Measurements from ENCODE around the gene CALB2.

The CALB2 gene

DNA sequence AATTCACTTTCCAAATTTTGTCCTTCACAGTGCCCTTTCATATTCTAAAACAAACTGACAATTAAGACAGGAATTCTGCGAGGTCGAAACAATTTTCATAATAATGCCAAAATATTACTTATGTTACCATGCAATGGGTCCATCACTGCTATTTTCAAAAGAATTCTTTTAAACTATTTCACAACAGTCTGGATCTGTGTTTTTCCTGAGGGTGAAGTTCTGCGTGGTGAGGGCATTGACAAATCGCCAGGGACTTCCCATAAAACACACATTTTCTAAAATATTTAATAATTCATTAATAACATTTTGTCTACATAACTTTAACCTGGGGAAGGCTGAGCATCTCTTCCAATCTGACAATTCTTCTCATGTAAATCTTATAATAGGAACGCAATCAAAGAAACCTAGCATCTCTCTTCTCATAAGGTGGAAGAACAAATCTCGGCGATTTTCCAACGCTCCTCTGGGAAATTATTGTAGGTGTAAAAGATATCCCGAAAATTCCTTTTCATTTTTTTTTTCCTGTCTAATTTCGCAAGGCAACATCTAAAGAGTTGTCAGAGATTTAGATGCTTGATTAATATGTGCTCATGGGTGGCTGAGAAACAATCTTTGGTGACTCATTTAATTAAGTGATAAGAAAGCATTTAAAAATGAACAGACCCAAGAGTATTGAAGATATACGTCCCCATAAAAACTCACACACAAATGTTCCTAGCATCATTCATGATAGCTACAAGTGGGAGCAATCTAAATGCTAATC is 41.5 kb downstream of the CALB2 start:
- no peak for DNase-seq

DNA sequence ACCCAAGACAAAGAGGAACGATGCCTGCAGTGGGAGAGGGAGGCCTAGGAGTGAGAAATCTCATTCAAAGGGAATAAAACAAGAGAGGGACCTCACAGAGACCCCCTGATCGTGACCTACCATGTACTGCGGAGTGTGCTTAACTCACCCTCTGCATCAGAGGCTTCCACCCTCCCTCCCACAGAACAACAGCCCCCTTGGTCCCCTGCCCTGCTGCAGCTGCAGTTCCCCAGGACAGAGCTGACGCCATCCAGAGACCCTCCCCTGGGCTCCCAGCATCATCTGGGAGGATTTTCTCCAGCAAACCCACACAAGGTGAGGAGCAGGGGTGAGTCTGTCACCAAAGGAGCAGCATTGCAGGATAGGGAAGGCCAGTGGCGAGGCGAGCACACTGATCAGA is 43.5 kb downstream of the CALB2 start:
- no peak for DNase-seq

DNA sequence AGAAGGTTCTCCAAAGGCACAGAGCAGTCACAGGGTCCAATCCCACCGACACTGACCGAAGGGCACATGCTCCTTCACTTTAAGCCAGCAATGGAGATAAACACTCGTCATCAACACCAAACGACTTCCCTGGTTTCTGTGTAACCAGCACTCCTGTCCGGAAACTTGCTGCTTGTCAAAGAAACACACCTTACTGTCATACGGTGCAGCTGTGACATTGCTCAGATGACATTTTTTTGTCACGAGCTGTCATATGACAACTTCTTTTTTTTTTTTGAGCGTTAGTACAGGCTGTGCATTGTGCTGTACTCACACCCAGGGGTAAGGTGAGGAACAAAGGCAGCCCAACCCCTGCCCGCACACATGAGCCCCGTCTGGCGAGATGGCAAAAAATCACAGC is 44.2 kb downstream of the CALB2 start:
- no peak for DNase-seq

GRCh38 chr16:71404364-71404763 is 45.8 kb downstream of the CALB2 start:
- no peak for DNase-seq

- no peak for DNase-seq
These were observed 47.8 kb downstream of the CALB2 start for GRCh38 chr16:71406316-71406715.

GRCh38 chr16:71406724-71407123 is 48.2 kb downstream of the CALB2 start:
- DNase-seq: no peak

DNA sequence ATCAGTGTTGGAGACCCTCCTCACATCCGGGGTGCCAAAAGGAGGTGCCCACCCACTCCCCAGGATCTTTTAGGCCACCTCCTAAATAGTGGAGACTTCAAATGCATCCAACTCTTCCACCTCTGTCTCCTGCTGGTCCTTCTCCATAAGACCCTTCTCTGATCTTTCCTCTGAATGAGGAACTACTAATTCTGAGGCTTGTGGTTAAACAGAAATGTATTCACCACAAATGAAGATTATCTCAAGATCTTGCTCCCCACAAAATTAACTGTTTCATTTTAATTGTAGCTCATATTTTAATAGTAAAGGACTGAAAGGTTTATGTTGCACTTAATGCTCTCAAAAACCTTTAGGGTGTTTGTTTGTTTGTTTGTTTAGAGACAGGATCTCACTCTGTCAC is 49.2 kb downstream of the CALB2 start:
- no peak for DNase-seq

DNA sequence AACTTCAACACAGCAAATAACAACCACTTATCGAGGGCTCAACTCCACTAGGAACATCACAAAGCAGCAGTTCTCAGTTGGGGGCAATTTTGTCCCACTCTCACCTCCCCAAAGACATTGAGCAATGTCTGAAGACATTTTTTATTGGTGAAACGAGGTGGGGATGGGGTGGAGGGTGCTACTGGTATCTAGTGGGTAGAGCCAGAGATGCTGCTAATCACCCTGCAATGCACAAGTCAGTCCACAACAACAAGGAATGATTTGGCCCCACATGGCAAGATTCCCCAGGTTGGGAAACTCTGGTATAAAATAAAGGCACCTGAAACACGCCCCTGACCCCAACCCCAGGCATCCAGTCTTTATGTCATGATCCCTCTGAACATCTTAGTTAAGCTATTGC is 50.0 kb downstream of the CALB2 start:
- no peak for DNase-seq

DNA sequence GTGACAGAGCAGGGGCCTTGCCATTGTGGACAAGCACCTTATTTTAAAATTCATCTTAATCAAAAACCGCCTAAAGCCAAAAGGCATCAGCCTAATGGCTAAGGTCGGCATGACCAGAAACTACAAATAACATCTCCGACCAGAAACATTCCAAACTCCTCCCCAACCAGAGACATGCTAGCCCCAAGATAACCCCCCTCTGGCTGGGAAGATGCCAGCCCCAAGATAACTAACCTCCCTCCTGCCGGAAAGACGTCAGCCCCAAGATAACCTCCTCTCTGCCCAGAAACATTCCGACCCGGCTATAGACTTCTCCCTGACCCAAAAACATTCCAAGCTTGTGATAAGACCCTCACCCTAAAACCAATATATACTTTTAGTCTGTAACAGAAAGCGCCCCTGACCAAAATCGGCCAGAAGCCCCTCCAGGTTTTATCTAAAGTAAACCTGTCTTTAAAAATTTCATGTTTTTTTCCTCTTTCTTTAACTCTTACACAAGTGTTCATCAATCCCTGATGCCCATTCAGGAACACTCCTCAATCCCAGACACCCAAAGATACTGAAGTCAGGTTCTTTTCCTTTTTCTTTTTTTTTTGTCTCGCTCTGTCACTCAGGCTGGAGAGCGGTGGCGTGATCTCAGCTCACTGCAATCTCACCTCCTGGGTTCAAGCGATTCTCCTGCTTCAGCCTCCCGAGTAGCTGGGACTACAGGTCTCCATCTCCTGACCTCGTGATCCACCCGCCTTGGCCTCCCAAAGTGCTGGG is 50.7 kb downstream of the CALB2 start:
- DNase-seq: no peak

- DNase-seq: no peak
These were observed 51.6 kb downstream of the CALB2 start for GRCh38 chr16:71410146-71410545.

DNA sequence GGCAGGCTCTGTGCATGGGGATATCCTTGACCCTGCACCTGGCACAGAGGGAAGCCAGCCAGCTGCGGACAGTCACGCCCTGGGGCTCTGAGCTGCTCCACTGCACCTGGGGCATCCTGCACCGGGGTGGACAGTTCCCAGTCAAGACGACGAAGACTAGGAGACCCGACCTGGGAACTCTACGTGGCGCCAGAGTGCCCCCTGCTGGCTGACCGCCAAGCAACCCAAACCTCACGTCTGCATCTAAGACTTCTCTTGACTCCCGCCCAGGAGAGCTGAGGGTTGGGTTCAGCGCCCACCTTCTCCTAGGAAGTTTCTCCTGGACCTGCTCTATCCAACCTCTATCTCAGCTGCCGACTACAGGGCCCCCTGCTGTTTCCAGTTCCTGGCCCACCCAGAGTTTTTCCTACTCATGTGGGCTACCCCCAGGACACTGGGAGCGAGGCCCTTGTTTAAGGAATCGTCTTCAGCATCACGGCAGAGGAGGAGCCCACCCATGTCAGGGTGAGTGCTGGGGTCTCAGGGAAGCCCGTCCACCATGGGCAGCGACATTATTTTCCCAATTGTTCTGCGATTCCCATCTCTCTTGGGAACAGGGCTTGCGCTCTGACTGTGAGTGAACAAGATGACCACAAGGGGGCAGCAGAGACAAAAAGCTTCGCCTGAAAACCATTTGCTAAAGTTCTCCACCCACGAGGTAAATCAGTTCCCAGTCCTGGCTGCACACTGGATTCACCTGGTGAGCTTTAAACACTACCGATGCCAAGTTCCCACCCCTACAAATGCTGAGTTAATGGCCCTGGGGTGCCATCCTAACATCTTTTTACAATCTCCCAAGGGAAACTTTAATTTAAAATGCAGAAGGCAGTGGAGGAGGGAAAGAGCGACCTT is 54.0 kb downstream of the CALB2 start:
- peak; percentile 14 to 49 (median 42) for DNase-seq

- no peak for DNase-seq
These were observed 54.8 kb downstream of the CALB2 start for GRCh38 chr16:71413341-71413740.

DNA sequence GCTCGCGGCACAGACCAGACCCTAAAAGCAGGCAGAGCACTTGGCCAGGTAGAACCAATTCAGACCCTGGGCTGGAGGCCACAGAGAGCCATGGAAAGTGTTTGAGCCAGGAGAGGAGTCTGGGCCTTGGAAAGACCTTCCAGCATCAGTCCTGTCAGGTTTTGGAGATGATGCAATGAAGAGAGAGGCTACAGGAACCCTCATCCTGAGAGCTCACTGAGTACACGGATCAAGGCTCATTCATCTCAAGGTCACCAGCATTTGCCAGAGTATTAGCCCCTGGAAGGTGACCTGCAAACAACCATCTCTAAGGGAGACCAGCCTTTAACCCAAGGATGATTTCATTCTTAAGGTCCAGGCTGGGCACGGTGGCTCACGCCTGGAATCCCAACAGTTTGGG is 55.5 kb downstream of the CALB2 start:
- no peak for DNase-seq

DNA sequence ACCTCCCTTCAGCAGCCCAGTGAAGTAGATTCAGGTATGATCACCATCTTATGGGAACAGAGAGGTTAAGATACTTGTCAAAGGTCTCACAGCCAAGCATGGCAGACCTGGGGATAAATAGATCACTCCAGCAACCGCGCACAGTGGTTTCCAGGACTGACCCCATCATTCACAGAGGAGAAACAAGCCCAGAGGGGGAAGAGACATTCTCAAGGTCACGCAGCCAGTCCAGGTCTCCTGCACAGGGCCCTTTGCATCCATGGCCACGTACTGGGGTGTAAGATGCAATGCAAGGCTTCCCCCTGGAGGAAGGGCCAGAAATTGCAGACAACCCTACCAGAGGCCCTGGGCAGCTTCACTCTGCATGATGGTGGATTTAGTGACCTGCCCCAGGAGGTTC is 63.4 kb downstream of the CALB2 start:
- DNase-seq: peak in 1 of 4 experiments; percentile 6

- DNase-seq: no peak
These were observed 64.5 kb downstream of the CALB2 start for GRCh38 chr16:71423016-71423415.

- DNase-seq: no peak
These were observed 65.3 kb downstream of the CALB2 start for GRCh38 chr16:71423865-71424264.

DNA sequence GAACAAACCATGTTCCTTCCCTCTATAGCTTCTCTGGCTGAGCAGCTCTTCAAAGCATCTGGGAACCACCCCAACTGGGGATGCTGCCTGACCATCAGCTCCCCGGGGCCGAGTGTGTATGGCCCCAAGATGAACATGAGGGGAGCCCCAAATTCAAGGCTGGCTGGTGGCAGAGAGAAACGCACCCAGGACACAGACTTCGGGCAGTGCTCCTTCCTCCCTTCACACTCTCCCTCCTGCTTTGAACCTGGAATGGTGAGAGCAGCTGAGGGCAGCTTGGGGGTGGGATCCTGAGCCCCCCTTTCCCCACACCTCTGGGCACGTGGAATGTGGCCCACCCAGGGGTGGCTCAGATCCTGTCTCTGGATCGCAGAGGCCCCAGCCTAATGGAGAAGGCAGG is 66.1 kb downstream of the CALB2 start:
- DNase-seq: no peak

DNA sequence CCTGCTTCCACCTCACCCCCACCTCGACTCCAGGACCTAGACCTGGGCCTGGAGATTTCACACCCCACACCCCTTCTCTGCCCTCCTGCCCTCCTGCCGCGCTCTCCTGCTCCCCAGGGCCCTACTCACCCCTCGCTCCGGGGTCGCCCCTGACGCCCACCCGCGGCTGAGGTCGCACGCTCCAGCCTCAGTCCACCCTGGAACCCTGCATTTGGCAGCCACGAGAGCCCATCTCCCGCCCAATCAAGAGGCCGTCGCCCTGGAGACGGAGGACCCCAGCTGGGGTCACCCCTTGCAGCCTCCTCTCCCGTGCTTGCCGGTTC is 67.2 kb downstream of the CALB2 start:
- DNase-seq: no peak

DNA sequence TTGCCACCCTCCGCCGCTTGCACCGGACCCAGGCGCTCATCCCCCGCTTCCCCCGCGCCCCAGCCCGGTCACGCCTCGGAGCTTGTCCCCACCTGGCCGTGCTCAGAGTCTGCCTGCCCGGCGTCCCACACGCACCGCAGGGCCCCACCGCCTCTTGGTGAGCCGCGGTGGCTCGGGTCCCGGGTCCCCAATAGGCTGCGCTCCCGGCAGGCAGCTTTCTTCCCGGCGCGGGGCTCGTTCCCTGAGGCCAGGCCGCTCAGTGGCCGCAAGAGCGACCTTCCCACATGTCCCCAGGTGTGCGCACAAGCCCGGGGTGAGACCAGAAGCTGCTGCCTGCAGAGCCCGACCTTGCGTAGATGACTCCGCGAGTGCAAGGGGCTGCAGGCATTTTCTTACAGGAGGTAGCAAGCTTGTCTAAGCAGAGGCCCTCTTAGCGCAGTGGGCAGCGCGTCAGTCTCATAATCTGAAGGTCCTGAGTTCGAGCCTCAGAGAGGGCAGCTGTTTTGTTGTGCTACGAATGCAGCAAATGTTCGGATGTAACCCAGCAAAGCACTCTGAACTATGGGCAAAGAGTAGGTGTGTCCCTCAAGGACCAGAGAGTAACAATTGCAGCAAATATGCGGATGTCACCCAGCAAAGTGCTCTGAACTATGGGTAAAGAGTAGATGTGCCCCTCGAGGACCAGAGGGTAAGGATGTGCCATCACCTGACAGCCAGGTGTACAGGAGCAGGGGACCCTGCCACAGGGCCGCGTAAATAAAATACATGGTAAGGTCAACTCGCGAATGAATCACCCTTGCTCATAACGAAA is 67.8 kb downstream of the CALB2 start:
- DNase-seq: no peak

DNA sequence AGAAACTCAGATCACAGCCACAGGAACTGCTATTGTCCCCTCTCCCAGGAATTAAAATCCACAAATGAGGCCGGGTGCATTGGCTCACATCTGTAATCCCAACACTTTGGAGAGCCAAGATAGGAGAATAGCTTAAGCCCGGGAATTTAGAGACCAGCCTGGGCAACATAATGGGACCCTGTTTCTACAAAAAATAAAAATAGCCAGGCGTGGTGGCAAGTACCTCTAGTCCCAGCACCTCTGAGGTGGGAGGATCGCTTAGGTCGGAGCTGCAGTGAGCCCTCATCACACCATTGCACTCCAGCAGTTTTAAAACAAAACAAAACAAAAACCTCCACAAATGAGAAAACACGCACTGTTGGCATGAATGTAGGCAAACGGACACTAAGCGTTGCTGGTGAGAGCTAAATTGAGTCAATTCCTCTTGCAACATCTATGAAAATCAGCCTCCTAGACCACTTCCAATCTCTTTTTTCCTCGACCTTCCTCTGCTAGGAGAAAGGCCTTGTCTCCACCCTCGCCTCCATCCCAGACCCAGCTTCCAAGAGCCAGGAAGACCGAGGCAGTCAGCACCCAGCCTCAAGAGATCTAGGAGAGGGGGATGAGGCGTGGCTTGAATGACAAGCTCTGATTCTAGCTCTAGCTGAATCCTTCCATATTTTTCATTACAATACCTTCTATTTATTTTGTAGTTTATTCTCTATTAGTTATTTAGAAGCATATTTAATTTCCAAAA is 68.5 kb downstream of the CALB2 start:
- DNase-seq: no peak

GRCh38 chr16:71428385-71428784 is 69.9 kb downstream of the CALB2 start:
- no peak for DNase-seq

- no peak for DNase-seq
These were observed 70.4 kb downstream of the CALB2 start for GRCh38 chr16:71428883-71429282.

All from activated CD4-positive, CD25-positive, alpha-beta regulatory T cell (primary cell).